Measurements from ENCODE around the gene KMO.

Gene KMO

DNA sequence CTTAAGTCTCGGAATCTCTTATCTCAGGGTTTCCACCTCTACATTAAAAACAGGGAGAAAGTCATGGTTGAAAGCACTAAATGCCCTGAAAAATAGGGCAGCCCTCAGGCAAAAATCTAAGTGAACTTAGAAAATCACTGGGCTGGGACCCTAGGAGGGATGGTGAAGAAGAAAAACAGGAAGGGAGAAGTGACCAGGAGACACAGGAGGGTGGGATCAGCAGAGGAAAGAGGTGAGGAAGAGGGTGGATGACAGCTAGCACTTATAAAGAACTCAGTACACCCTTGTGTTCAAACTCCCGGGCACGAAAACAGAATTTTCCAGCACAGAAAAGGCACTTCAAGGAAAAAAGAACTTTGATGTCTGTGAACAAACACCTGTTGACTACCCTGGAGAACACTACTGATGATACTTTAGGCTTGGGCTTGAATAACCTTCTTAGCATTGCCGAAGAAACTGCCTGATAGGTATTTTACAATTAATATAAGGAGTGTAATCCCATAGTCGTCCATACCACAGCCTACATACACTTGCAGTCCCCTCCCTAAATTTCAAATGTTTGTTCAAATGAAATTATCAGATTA, 106.0 kb downstream of the KMO start:
- peak overlapping the region; percentile 91 for H3K4me3 ChIP-seq (ENCODE audit: low read depth, low read length)
- TF ChIP-seq, protein P1, sequence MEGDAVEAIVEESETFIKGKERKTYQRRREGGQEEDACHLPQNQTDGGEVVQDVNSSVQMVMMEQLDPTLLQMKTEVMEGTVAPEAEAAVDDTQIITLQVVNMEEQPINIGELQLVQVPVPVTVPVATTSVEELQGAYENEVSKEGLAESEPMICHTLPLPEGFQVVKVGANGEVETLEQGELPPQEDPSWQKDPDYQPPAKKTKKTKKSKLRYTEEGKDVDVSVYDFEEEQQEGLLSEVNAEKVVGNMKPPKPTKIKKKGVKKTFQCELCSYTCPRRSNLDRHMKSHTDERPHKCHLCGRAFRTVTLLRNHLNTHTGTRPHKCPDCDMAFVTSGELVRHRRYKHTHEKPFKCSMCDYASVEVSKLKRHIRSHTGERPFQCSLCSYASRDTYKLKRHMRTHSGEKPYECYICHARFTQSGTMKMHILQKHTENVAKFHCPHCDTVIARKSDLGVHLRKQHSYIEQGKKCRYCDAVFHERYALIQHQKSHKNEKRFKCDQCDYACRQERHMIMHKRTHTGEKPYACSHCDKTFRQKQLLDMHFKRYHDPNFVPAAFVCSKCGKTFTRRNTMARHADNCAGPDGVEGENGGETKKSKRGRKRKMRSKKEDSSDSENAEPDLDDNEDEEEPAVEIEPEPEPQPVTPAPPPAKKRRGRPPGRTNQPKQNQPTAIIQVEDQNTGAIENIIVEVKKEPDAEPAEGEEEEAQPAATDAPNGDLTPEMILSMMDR (IDR thresholded peaks at IDR 0.05; ENCODE audit: insufficient read depth, low read depth, low read length, missing control alignments), result no peak
- DNase-seq (ENCODE audit: low read depth), result no peak

DNA sequence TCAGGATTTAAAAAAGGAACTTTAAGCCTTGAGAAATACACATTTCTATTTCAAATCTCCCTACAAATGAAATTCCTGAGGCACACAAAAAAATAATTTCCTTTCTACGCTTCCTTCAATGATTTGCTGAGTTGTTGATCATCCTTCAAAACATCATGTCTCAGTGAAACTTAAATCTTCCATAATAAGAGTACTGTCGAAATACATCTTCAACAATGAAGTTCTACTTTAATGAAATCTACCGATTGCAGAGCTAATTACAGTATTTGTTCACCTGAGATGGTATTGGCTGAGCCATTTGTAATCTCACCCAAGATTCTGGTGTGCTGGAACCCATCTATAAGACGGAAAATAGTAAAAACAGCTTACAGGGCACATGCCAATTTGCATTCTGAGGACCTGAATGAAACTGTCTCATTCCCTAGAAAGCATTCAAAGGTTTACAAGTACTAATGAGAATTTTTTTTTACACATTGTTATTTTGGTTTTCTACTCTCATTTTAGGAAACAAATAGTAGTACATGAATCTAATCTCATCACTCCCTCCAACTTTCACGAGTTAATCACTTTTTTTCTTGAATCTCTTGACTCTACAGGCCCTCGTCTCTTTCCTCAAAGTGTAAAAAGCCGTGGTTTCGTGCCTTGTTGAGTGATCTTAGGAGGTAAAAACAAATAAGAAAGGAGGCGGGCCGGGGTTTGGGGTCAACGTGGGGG, 106.9 kb downstream of the KMO start:
- TF ChIP-seq, protein P1 (IDR thresholded peaks at IDR 0.05; ENCODE audit: insufficient read depth, low read depth, low read length, missing control alignments), result no peak
- peak; percentile 31 for DNase-seq (ENCODE audit: low read depth)

DNA sequence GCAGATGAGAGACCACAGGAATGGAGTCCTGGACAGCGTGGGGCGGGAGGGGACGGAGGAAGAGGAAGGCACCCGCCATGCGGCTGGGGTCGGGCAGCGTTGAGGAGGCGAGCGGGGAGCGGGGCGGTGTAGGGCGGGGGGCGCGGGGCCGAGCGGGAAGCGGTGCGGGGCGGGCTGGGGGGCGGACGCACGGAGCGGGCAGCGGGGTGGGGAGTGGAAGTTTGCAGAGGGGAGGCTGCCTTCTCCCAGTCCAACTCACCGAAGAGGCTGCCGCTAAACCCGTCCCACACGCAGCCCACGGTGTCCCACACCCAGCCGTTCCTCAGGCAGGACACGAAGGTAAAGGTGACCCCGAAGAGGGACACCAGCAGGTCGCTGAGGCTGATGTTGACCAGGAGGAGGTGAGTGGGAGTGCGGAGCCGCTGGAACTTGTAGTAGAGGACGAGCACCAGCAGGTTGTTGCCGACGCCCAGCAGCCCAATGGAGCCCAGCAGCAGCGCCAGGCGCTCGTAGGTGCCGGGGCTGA, 107.5 kb downstream of the KMO start:
- DNase-seq (ENCODE audit: low read depth), result peak; percentile 68
- TF ChIP-seq, protein P1 (IDR thresholded peaks at IDR 0.05; ENCODE audit: insufficient read depth, low read depth, low read length, missing control alignments), result no peak
- H3K4me3 ChIP-seq (ENCODE audit: low read depth, low read length), result peak overlapping the region; percentile 91

More for the DNA sequence above, 106.9 kb downstream of the KMO start:
- H3K4me3 ChIP-seq (ENCODE audit: low read depth, low read length), result peak overlapping the region; percentile 91

DNA sequence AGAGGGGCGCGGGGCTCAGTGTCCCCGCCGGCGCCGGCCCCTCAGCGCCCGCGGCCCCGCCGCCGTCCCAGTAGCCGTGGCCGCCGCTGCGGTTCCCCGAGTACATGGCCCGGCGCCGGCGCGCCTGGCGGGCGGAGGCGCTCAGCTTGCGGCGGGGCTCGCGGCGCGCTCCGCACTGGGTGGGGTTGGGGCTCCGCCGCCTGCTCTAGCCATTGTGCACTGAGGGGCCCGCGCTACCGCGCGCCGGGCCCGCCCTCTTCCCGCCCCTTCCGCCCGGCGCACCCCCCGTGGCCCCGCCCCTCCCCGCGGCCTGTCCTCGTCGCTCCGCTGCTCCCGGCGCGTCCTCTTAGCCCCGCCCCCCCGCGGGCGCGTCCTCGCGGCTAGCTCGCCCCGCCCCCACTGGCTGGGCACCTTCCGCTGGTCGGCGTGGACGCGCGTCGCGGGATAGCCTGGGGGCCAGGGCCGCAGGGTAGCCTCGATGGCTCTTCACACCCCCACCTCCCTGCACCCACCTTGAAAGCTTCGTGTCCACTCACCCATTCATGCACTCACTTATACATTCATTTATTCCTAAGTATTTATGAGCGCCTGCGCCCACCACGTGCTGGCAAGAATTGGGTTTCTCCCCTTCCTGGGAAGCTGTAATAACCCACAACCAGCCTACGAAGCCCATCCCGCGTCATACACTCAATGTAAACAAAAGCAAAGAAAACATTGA, 108.1 kb downstream of the KMO start, which contains the start of the genes CHML and OPN3:
Gene CHML (minus strand): TSS at position 221 of the 718 bp plus-strand sequence. CDS start 4,603 bp downstream, outside the sequence.
Gene OPN3 (minus strand): TSS at position 221 of the 718 bp plus-strand sequence. CDS start 115 bp downstream, at position 106.
- DNase-seq (ENCODE audit: low read depth), result peak; percentile 95
- peak within 1 kb of the TSS; percentile 91 for H3K4me3 ChIP-seq (ENCODE audit: low read depth, low read length)
- TF ChIP-seq, protein P1 (IDR thresholded peaks at IDR 0.05; ENCODE audit: insufficient read depth, low read depth, low read length, missing control alignments), result no peak

DNA sequence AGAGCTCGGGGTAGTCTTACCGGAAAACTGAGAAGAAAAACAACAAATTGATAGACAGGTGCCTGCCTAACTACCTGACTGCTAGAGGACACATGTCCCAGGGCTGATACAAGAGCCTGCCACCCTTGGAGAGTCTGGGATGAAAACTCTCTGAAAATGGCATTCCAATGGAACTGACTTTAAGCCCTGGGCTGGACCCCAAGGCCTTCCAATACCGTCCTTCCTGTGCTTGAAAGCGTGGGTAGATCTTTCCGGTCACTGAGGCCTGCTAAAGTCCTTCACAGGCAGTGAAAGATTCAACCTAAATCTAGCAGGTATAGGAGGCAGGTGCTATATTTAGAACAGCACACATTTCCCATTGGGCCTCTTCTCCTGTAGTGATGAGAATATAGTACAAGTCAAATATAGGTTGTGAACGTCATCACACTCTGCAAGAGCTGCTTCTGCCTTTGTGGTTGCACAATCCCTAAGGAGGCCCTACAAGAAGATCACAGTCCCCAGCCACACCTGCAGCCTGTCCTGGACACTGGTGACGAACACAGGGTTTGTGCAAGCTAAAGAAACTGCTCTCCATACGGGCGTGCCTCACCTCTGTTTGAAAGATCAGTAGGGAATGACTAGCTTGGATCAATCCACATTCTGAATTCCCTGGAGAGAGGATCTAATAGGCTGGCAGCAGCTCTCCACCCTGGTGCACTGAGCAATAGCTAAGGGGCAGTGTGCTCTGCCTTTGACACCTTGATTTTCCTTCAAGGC, 108.9 kb downstream of the KMO start:
- peak overlapping the region; percentile 46 for H3K4me3 ChIP-seq (ENCODE audit: low read depth, low read length)

More for the DNA sequence above, 108.9 kb downstream of the KMO start:
- TF ChIP-seq, protein P1 (IDR thresholded peaks at IDR 0.05; ENCODE audit: insufficient read depth, low read depth, low read length, missing control alignments), result no peak
- DNase-seq (ENCODE audit: low read depth), result no peak

Measured in GM12865 (cell line).